NCI-H748 (cell line): Measurements from ENCODE around the gene TRAPPC12.
"Not testable (repeated sequence)": the region's sequence is repeated elsewhere in the genome, so short reads cannot be mapped to it uniquely, and the experiment has no call there.

Source experiments
- DNase-seq: peaks from one replicate; lab custom pipeline; 2025; ENCODE audit not compliant: unreplicated experiment; lab: John Stamatoyannopoulos, UW

Gene TRAPPC12

GRCh38 chr2:3368261-3368722 is 11.2 kb upstream of the TRAPPC12 start:
- DNase-seq, result no peak

GRCh38 chr2:3369340-3370181 is 9.9 kb upstream of the TRAPPC12 start:
- not testable (repeated sequence) for DNase-seq

- no peak for DNase-seq
These were observed 2.7 kb upstream of the TRAPPC12 start for GRCh38 chr2:3376821-3377220.

- DNase-seq, result peak; percentile 65
These were observed 2.2 kb upstream of the TRAPPC12 start for GRCh38 chr2:3377279-3377611.

- DNase-seq, result peak; percentile 99
These were observed 1.7 kb upstream of the TRAPPC12 start, which contains the start of gene EIPR1 for GRCh38 chr2:3377612-3378432. Gene EIPR1, minus strand, starts transcription at chr2:3377818. Its CDS starts 129 bp downstream, at chr2:3377689.

- DNase-seq, result no peak
These were observed 201 bp upstream of the TRAPPC12 start for GRCh38 chr2:3379339-3379646.

GRCh38 chr2:3386448-3386958 is 7.0 kb downstream of the TRAPPC12 start:
- no peak for DNase-seq

GRCh38 chr2:3387011-3387410 is 7.5 kb downstream of the TRAPPC12 start:
- no peak for DNase-seq

- no peak for DNase-seq
These were observed 8.3 kb downstream of the TRAPPC12 start for GRCh38 chr2:3387644-3388411.

- DNase-seq, result no peak
These were observed 8.9 kb downstream of the TRAPPC12 start for GRCh38 chr2:3388412-3388738.

GRCh38 chr2:3389193-3389592 is 9.7 kb downstream of the TRAPPC12 start:
- no peak for DNase-seq

GRCh38 chr2:3390041-3390440 is 10.5 kb downstream of the TRAPPC12 start:
- DNase-seq, result no peak

GRCh38 chr2:3392216-3392615 is 12.7 kb downstream of the TRAPPC12 start:
- DNase-seq, result no peak

- DNase-seq, result no peak
These were observed 17.5 kb downstream of the TRAPPC12 start for GRCh38 chr2:3396920-3397559.

GRCh38 chr2:3398857-3399256 is 19.4 kb downstream of the TRAPPC12 start:
- no peak for DNase-seq

GRCh38 chr2:3399381-3399780 is 19.9 kb downstream of the TRAPPC12 start:
- DNase-seq, result no peak

GRCh38 chr2:3399829-3400228 is 20.3 kb downstream of the TRAPPC12 start:
- DNase-seq, result no peak

GRCh38 chr2:3403587-3404334 is 24.3 kb downstream of the TRAPPC12 start:
- DNase-seq, result no peak

- DNase-seq, result no peak
These were observed 24.9 kb downstream of the TRAPPC12 start for GRCh38 chr2:3404349-3404894.

GRCh38 chr2:3405307-3405706 is 25.8 kb downstream of the TRAPPC12 start:
- DNase-seq, result no peak
